ENCODE measurements around the gene TNIK.

GRCh38 chr3:171343693-171344092, 116.5 kb downstream of the TNIK start:
- TF ChIP-seq CTCF (IDR thresholded peaks at IDR 0.05; ENCODE audit: low read depth, low read length) (no peak), MYC (IDR thresholded peaks at IDR 0.05; ENCODE audit: low read depth, low read length) (no peak), POLR2A (IDR thresholded peaks at IDR 0.05; ENCODE audit: extremely low read depth, insufficient read length) (no peak), MAX (IDR thresholded peaks at IDR 0.05; ENCODE audit: low read depth, low read length) (no peak)

Measured in NB4 (cell line).